ENCODE data around the gene SHISA9. TPM values are rescaled to one million over a fixed set of nuclear protein-coding genes. Genes with fewer than 3 reads are reported as not detected.

The SHISA9 gene
- total RNA-seq, 1 donor from 2014 or later: 0.18 TPM

- Mint-ChIP-seq H3K4me1 (ENCODE audit: low read depth) (no peaks in the 10 kb centered on the region), H3K4me3 (no peak overlapping the region), H3K36me3 (ENCODE audit: low read depth) (no peaks in the 10 kb centered on the region), H3K9me3 (peaks cover 17% of the 10 kb centered on the region), H3K27ac (no peak overlapping the region), H3K27me3 (ENCODE audit: insufficient read depth) (no peaks in the 10 kb centered on the region)
- intact Hi-C loops (cut with micrococcal nuclease): no loop called here
- no peak for DNase-seq (ENCODE audit: low spot score)
Observed at GRCh38 chr16:13229039-13229438, 327.6 kb downstream of the SHISA9 start.

DNA sequence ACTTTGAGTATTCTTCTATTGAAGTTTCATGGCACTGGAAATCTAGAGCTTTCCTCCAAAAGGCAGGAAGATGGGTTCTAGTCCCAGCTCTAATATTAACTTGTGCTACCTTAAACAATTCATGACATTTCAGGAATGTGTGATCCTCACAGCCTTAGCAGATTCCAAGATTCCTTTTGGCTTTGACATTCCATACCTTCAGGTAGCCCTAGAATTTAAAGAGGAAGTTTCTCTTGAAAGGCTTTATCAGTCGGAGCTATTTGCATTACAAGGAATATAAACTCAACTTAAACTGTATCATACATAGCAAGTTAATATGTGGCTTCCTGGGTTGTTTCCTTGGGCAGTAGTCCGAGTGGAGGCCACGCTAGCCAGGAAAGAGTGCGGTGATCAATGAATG, 330.0 kb downstream of the SHISA9 start:
- Mint-ChIP-seq H3K27me3 (ENCODE audit: insufficient read depth) (no peaks in the 10 kb centered on the region), H3K27ac (no peak overlapping the region), H3K4me1 (ENCODE audit: low read depth) (no peaks in the 10 kb centered on the region), H3K9me3 (peaks cover 21% of the 10 kb centered on the region), H3K4me3 (no peak overlapping the region), H3K36me3 (ENCODE audit: low read depth) (no peaks in the 10 kb centered on the region)
- intact Hi-C loops (cut with micrococcal nuclease): no loop called here
- DNase-seq (ENCODE audit: low spot score): no peak

DNA sequence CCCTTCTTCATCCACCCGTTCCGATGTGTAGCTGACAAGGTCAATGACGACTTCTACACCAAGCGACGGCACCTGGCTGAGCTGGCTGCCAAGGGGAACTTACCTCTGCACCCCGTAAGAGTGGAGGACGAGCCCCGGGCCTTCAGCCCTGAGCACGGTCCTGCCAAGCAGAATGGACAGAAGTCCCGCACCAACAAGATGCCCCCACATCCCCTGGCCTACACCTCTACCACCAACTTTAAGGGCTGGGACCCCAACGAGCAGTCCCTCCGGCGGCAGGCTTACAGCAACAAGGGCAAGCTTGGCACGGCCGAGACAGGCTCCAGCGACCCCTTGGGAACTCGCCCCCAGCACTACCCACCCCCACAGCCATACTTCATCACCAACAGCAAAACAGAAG, 333.6 kb downstream of the SHISA9 start:
- Mint-ChIP-seq H3K36me3 (ENCODE audit: low read depth) (no peaks in the 10 kb centered on the region), H3K4me3 (no peak overlapping the region), H3K27me3 (ENCODE audit: insufficient read depth) (no peaks in the 10 kb centered on the region), H3K4me1 (ENCODE audit: low read depth) (no peaks in the 10 kb centered on the region), H3K9me3 (peaks cover 22% of the 10 kb centered on the region), H3K27ac (no peak overlapping the region)
- DNase-seq (ENCODE audit: low spot score): no peak
- intact Hi-C loops (cut with micrococcal nuclease): no loop called here

GRCh38 chr16:13236308-13236707, 334.9 kb downstream of the SHISA9 start:
- intact Hi-C loops (cut with micrococcal nuclease): no loop called here
- Mint-ChIP-seq H3K27ac (no peak overlapping the region), H3K36me3 (ENCODE audit: low read depth) (no peaks in the 10 kb centered on the region), H3K4me1 (ENCODE audit: low read depth) (no peaks in the 10 kb centered on the region), H3K4me3 (no peak overlapping the region), H3K9me3 (peaks cover 20% of the 10 kb centered on the region), H3K27me3 (ENCODE audit: insufficient read depth) (no peaks in the 10 kb centered on the region)
- no peak for DNase-seq (ENCODE audit: low spot score)

GRCh38 chr16:13238182-13238581, 336.8 kb downstream of the SHISA9 start:
- no peaks in the 10 kb centered on the region for H3K27me3 Mint-ChIP-seq (ENCODE audit: insufficient read depth)
- peaks cover 20% of the 10 kb centered on the region for H3K9me3 Mint-ChIP-seq
- intact Hi-C loops (cut with micrococcal nuclease): no loop called here
- H3K27ac Mint-ChIP-seq: no peak overlapping the region
- DNase-seq (ENCODE audit: low spot score): no peak
- H3K4me3 Mint-ChIP-seq: no peak overlapping the region
- no peaks in the 10 kb centered on the region for H3K4me1 Mint-ChIP-seq (ENCODE audit: low read depth)
- no peaks in the 10 kb centered on the region for H3K36me3 Mint-ChIP-seq (ENCODE audit: low read depth)

DNA sequence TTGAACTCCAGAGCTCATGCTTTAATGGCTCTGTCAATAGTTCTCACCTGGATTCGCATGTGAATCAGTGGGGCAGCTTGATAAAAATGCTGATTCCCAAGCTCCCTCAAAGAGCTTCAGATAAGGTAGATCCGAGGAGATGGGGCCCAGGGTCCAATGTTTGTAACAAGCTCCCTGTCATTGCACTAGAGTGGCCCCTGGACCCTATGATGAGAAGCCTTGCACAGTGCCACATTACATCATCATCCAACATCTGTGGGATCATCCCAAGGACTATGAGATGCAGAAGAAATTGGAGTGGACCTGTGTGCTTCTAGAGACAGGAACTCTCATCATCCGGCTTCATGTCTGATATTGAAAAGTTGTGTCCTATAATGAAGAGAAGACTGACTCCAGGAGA, 340.8 kb downstream of the SHISA9 start:
- intact Hi-C loops (cut with micrococcal nuclease): no loop called here
- H3K27ac Mint-ChIP-seq: no peak overlapping the region
- peaks cover 4% of the 10 kb centered on the region for H3K9me3 Mint-ChIP-seq
- H3K27me3 Mint-ChIP-seq (ENCODE audit: insufficient read depth): no peaks in the 10 kb centered on the region
- no peak overlapping the region for H3K4me3 Mint-ChIP-seq
- H3K36me3 Mint-ChIP-seq (ENCODE audit: low read depth): no peaks in the 10 kb centered on the region
- no peak for DNase-seq (ENCODE audit: low spot score)
- H3K4me1 Mint-ChIP-seq (ENCODE audit: low read depth): no peaks in the 10 kb centered on the region

- H3K9me3 Mint-ChIP-seq: peaks cover 4% of the 10 kb centered on the region
- H3K27me3 Mint-ChIP-seq (ENCODE audit: insufficient read depth): no peaks in the 10 kb centered on the region
- no peak for DNase-seq (ENCODE audit: low spot score)
- H3K36me3 Mint-ChIP-seq (ENCODE audit: low read depth): no peaks in the 10 kb centered on the region
- intact Hi-C loops (cut with micrococcal nuclease): no loop called here
- no peak overlapping the region for H3K4me3 Mint-ChIP-seq
- no peaks in the 10 kb centered on the region for H3K4me1 Mint-ChIP-seq (ENCODE audit: low read depth)
- H3K27ac Mint-ChIP-seq: no peak overlapping the region
Observed at GRCh38 chr16:13244770-13245169, 343.4 kb downstream of the SHISA9 start.

GRCh38 chr16:13245713-13246377, 344.4 kb downstream of the SHISA9 start:
- Mint-ChIP-seq H3K27ac (no peak overlapping the region), H3K9me3 (no peaks in the 10 kb centered on the region), H3K4me1 (ENCODE audit: low read depth) (no peaks in the 10 kb centered on the region), H3K4me3 (no peak overlapping the region), H3K36me3 (ENCODE audit: low read depth) (no peaks in the 10 kb centered on the region), H3K27me3 (ENCODE audit: insufficient read depth) (no peaks in the 10 kb centered on the region)
- intact Hi-C loops (cut with micrococcal nuclease): no loop called here
- no peak for DNase-seq (ENCODE audit: low spot score)

GRCh38 chr16:13254998-13255614, 353.7 kb downstream of the SHISA9 start:
- intact Hi-C loops (cut with micrococcal nuclease): no loop called here
- Mint-ChIP-seq H3K4me3 (no peak overlapping the region), H3K27ac (no peak overlapping the region)

DNA sequence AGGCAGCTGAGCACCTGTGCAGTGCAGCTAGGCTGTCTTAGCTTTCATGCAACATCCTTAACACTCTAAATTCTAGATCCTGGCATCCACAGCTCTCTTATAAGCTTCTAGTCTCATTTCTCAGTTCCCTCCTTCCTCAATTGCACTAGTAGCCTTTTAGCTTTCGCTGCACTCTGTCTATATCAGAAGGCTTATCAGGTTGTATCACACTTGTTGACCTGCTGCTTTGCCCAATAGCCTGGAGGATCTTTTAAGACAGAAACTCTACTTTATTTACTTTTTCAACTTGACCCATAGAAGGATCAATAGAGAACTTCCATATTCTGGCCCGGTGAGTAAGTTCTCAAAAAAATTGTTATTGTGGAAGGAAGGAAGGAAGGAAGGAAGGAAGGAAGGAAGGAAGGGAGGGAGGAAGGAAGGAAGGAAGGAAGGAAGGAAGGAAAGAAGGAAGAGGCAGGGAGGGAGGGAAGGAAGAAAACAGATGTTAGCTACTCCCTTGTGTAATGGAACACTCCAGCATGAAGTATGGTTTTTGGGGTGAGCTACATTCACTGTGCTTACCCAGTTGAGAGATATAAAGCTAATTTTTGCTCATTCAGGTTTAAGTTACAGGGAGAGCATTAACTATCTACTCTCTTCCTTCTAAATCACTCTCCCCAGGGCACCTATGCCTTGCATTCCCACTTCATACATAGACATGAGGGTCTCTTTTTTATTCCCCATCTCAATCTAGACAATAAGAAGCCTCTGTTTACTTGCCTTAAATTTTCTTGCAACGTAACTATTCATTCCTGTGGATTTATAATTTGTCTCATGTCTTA, 361.1 kb downstream of the SHISA9 start:
- H3K27ac Mint-ChIP-seq: no peak overlapping the region
- H3K4me1 Mint-ChIP-seq (ENCODE audit: low read depth): no peaks in the 10 kb centered on the region
- no peak for DNase-seq (ENCODE audit: low spot score)
- intact Hi-C loops (cut with micrococcal nuclease): no loop called here
- no peak overlapping the region for H3K4me3 Mint-ChIP-seq
- H3K36me3 Mint-ChIP-seq (ENCODE audit: low read depth): no peaks in the 10 kb centered on the region
- H3K27me3 Mint-ChIP-seq (ENCODE audit: insufficient read depth): no peaks in the 10 kb centered on the region
- peaks cover 14% of the 10 kb centered on the region for H3K9me3 Mint-ChIP-seq

More at GRCh38 chr16:13254998-13255614, 353.7 kb downstream of the SHISA9 start:
- Mint-ChIP-seq H3K36me3 (ENCODE audit: low read depth) (no peaks in the 10 kb centered on the region), H3K4me1 (ENCODE audit: low read depth) (no peaks in the 10 kb centered on the region), H3K9me3 (peaks cover 27% of the 10 kb centered on the region), H3K27me3 (ENCODE audit: insufficient read depth) (no peaks in the 10 kb centered on the region)
- DNase-seq (ENCODE audit: low spot score): no peak

- intact Hi-C loops (cut with micrococcal nuclease): no loop called here
- Mint-ChIP-seq H3K27ac (no peak overlapping the region), H3K9me3 (peaks cover 7% of the 10 kb centered on the region)
Observed at GRCh38 chr16:13264749-13265552, 363.6 kb downstream of the SHISA9 start.

DNA sequence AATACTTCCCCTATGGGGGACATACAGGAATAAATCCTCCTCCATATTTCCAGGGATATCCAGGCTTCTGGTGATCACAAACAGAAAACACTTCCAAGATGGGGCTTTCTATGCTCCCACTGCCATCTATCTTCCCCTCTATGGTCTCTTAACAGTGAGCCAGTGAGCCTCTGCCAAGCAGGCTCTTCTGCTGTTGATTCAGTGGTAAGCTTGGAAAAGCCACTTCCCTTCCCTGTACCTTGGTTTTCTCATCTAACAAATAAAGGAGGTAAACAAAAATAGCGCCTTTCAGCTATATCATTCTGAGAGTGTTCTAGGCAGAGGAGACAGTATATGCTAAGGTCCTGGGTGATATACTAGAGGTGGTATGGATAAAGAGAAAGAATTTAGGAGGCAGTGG, 368.0 kb downstream of the SHISA9 start:
- Mint-ChIP-seq H3K4me3 (no peak overlapping the region), H3K36me3 (ENCODE audit: low read depth) (no peaks in the 10 kb centered on the region), H3K27ac (no peak overlapping the region), H3K27me3 (ENCODE audit: insufficient read depth) (no peaks in the 10 kb centered on the region), H3K9me3 (peaks cover 6% of the 10 kb centered on the region), H3K4me1 (ENCODE audit: low read depth) (no peaks in the 10 kb centered on the region)
- intact Hi-C loops (cut with micrococcal nuclease): no loop called here
- no peak for DNase-seq (ENCODE audit: low spot score)

More at GRCh38 chr16:13264749-13265552, 363.6 kb downstream of the SHISA9 start:
- Mint-ChIP-seq H3K36me3 (ENCODE audit: low read depth) (no peaks in the 10 kb centered on the region), H3K4me1 (ENCODE audit: low read depth) (no peaks in the 10 kb centered on the region), H3K27me3 (ENCODE audit: insufficient read depth) (no peaks in the 10 kb centered on the region), H3K4me3 (no peak overlapping the region)
- DNase-seq (ENCODE audit: low spot score): no peak
